Psoas muscle (tissue), 8 donors: Measurements from ENCODE around the gene EYS. TPM values are rescaled to one million over a fixed set of nuclear protein-coding genes. Genes with fewer than 3 reads are reported as not detected.

Experiments used
- ATAC-seq, 4 donors: fragments of 200-7000 bp; cut with Tn5 transposase; one replicate each; pipeline ENCODE4 v1.9.1; 2020; ENCODE audit warnings: moderate library complexity in 3 of 4, mild to moderate bottlenecking in 2 of 4
- DNase-seq, 2 donors: peaks; one replicate each; pipeline ENCODE4 v3.0.0-alpha.2; 2020
- H3K27ac ChIP-seq: fragments of 200-600 bp; one replicate; pipeline ENCODE4 v1.8.0; 2022
- H3K27me3 ChIP-seq, 3 donors: fragments of 200-600 bp in 1 of 3; one replicate each; pipeline versions ENCODE4 v1.6.1 to v1.8.0; 2013 to 2022; ENCODE audit warnings: low read length in 2 of 3, mild to moderate bottlenecking in 2 of 3, moderate library complexity in 1 of 3; ENCODE audit not compliant: insufficient read depth in 3 of 3
- H3K36me3 ChIP-seq, 2 donors: fragments of 200-600 bp in 1 of 2; one replicate each; pipeline versions ENCODE4 v1.6.1 to v1.8.0; 2013 to 2022; ENCODE audit warnings: low read depth in 1 of 2, mild to moderate bottlenecking in 1 of 2, moderate library complexity in 1 of 2; ENCODE audit not compliant: insufficient read depth in 1 of 2
- H3K4me1 ChIP-seq: fragments of 200-600 bp; one replicate; pipeline ENCODE4 v1.8.0; 2022
- H3K4me3 ChIP-seq: fragments of 200-600 bp; one replicate; pipeline ENCODE4 v1.8.0; 2022; ENCODE audit warnings: mild to moderate bottlenecking
- H3K9me3 ChIP-seq: fragments of 200-600 bp; one replicate; pipeline ENCODE4 v1.8.0; 2022
- CTCF ChIP-seq: fragments of 200-600 bp; IDR thresholded peaks from one replicate; pipeline ENCODE4 v1.8.0; 2022; ENCODE audit warnings: antibody characterized with exemption
- WGBS, 3 donors: extraction: QIAGEN DNeasy Blood & Tissue Kit; methylation state at CpG; one replicate each; pipeline versions ENCODE4 v1.1.6 to v1.1.7; 2013; 5-methylcytosine and 5-hydroxymethylcytosine counted together
- intact Hi-C, 2 donors: fragments of 100-400 bp; cut with DNase I; formaldehyde crosslinking; loops; one replicate each; pipeline versions ENCODE4 v1.11.0 to v1.14.2; 2022
- polyA plus RNA-seq, 3 donors: library from polyadenylated mRNA; stranded (reverse); fragments of 200-250 nt; gene quantifications; one replicate each; pipeline ENCODE4 v1.2.3, GENCODE V29; 2013
- total RNA-seq, 4 donors: library from RNA; stranded (reverse); fragmentation: NEBNext Ultra II Directional in 2 of 4; extraction: Animal tissue kit (Norgen Biotek cat#: 25700) in 2 of 4; gene quantifications; one replicate each; pipeline versions ENCODE4 v1.2.1 to v1.2.4, GENCODE V29; 2021 to 2023
- donor health status: healthy with polysubstance abuse.
- donor health status: DM: no; HTN: no; CAD: no; lungs with moderate emphysema.
- donor health status: Bipolar disorder and iron deficiency.
- donor health status: healthy.
- donor health status: DM: yes; HTN: yes; CAD: no.
- donor health status: DM: no; HTN: no; CAD: no.
- donor health status: DM: no; HTN: no; CAD: no.
- donor health status: DM: yes; HTN: yes; CAD: no.

The EYS gene
- total and polyA plus RNA-seq, 7 donors = under 0.01 TPM; not detected in 6

GRCh38 chr6:63868351-63868750, 1838.7 kb downstream of the EYS start:
- Histone ChIP-seq H3K36me3 (no peaks in the 10 kb centered on the region), H3K4me3 (no peak overlapping the region), H3K9me3 (no peaks in the 10 kb centered on the region), H3K27ac (no peak overlapping the region), H3K4me1 (no peaks in the 10 kb centered on the region), H3K27me3 (no peaks in the 10 kb centered on the region)
- intact Hi-C loops = no loop called here
- WGBS, 3 donors = 81 to 87% (median 85%) methylated on average over 3 of the region's 3 CpGs
- TF ChIP-seq CTCF = no peak
- no peak for ATAC-seq
- DNase-seq = no peak

- WGBS, 3 donors = 41 to 52% (median 44%) methylated on average over 4 of the region's 4 CpGs
- Histone ChIP-seq H3K36me3 (no peaks in the 10 kb centered on the region), H3K4me1 (no peaks in the 10 kb centered on the region), H3K27me3 (no peaks in the 10 kb centered on the region), H3K4me3 (no peak overlapping the region), H3K27ac (no peak overlapping the region), H3K9me3 (no peaks in the 10 kb centered on the region)
- no peak for ATAC-seq
- no peak for TF ChIP-seq CTCF
- DNase-seq = no peak
- intact Hi-C loops = no loop called here
Measured at GRCh38 chr6:63864671-63865318, 1842.2 kb downstream of the EYS start.

GRCh38 chr6:63864061-63864460, 1843.0 kb downstream of the EYS start:
- DNase-seq = no peak
- 55 to 74% (median 68%) methylated on average over 1 of the region's 1 CpG for WGBS, 3 donors

DNA sequence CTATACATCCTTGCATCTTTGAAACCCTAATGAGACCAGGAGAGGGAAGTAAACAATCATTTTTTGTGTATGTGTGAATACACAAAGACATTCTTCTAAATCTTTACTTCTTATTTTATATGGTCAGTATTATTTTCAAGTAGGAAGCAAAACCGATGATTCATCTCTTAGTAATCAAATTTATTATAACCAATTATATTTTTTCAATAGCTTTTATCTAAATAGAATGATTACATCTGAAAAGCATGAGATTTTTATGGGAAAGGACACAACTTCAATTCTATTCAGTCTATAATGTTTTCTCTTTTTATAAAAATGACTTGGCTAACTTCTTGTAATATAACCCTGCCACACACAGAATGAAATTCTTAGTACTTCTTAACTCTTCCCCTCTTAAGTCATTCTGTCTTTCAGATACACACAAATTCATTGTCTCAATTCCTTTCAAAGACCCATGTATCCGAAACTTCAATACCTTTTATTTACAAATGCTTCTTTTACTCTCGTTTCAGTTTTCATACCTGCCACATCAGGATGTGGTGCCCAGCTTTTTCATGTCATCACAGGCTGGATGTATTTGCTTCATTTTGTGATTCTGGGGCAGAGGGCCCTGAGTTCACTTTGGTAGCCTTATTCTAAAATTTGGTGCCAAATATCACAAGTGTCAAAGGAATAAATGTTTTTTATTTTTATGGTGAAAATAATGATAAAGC, 1844.4 kb downstream of the EYS start:
- DNase-seq (no peak), ATAC-seq (no peak)
- Histone ChIP-seq H3K27me3 (no peaks in the 10 kb centered on the region), H3K27ac (no peak overlapping the region), H3K36me3 (no peaks in the 10 kb centered on the region), H3K4me1 (no peaks in the 10 kb centered on the region), H3K9me3 (no peaks in the 10 kb centered on the region), H3K4me3 (no peak overlapping the region)
- TF ChIP-seq CTCF = no peak
- intact Hi-C loops = no loop called here
- 75 to 81% (median 76%) methylated on average over 3 of the region's 3 CpGs for WGBS, 3 donors

More at GRCh38 chr6:63864061-63864460, 1843.0 kb downstream of the EYS start:
- ATAC-seq = no peak
- Histone ChIP-seq H3K4me1 (no peaks in the 10 kb centered on the region), H3K36me3 (no peaks in the 10 kb centered on the region), H3K4me3 (no peak overlapping the region), H3K27ac (no peak overlapping the region), H3K27me3 (no peaks in the 10 kb centered on the region), H3K9me3 (no peaks in the 10 kb centered on the region)
- intact Hi-C loops = no loop called here
- no peak for TF ChIP-seq CTCF
